ENCODE data around the gene EYS. TPM values are rescaled to one million over a fixed set of nuclear protein-coding genes. Genes with fewer than 3 reads are reported as not detected.

Gene EYS
- total and polyA plus RNA-seq, 2 of the 8 experiments (the other 6 are each of a cell fraction or from before 2014, with no cell fraction given): 0.05 to 0.13 TPM

DNA sequence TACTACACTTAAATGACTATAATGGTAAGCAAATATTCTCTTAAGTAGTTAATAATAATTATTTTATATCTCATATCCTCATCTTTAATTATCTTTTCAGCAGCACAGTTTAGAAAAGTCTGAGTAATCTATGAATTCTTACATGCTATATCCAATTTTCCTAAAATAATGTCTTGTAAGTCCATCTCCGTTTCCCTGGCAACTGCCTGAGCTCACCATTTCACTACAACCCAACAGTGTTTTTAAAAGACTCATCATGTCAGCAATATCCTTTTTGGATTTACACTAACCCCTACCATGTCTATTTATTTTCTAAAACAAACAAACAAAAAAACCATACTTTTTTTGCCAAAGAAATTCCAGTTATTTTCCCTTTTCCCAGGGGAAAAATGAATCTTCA, 859.6 kb downstream of the EYS start:
- Histone ChIP-seq H3K9ac (replicated peaks in 1 of 4; ENCODE audit: extremely low read depth in 1 of 4, low read depth in 3 of 4, low read length in 3 of 4) (no peak overlapping the region), H3K4me1 (replicated peaks in 1 of 4; ENCODE audit: control insufficient read depth in 3 of 4, insufficient read depth in 4 of 4, low read length in 3 of 4) (no peaks in the 10 kb centered on the region), H4K91ac (replicated peaks; ENCODE audit: insufficient read length, low read length) (no peak overlapping the region), H2BK5ac (ENCODE audit: low read depth, low read length) (no peak overlapping the region), H3K23me2 (ENCODE audit: low read depth, low read length) (no peaks in the 10 kb centered on the region), H3K4me3 (ENCODE audit: extremely low read depth in 1 of 4, insufficient read depth in 2 of 4, low read depth in 3 of 4, low read length in 4 of 4) (no peak overlapping the region), H2BK12ac (ENCODE audit: low read depth, low read length) (no peak overlapping the region), H3K79me1 (ENCODE audit: low read depth, low read length) (no peaks in the 10 kb centered on the region), H3K27me3 (replicated peaks in 1 of 4; ENCODE audit: control insufficient read depth in 3 of 4, extremely low read depth in 1 of 4, insufficient read depth in 3 of 4, low read length in 3 of 4) (no peaks in the 10 kb centered on the region), H4K8ac (ENCODE audit: extremely low read depth, insufficient read depth, low read length) (no peak overlapping the region), H3K14ac (ENCODE audit: insufficient read length) (no peak overlapping the region), H3K79me2 (ENCODE audit: control insufficient read depth in 1 of 2, insufficient read depth in 2 of 2, low read length in 2 of 2) (no peaks in the 10 kb centered on the region), H3K56ac (replicated peaks; ENCODE audit: insufficient read length, low read depth, low read length) (no peak overlapping the region), H4K5ac (ENCODE audit: insufficient read length, low read depth, low read length) (no peak overlapping the region), H3K36me3 (ENCODE audit: control insufficient read depth in 2 of 4, insufficient read depth in 4 of 4, low read length in 3 of 4) (no peaks in the 10 kb centered on the region), H3K9me3 (ENCODE audit: insufficient read depth in 2 of 2, low read depth in 1 of 2, low read length in 1 of 2) (no peaks in the 10 kb centered on the region), H2AFZ (ENCODE audit: low read length) (no peak overlapping the region), H4K20me1 (replicated peaks in 1 of 2; ENCODE audit: control insufficient read depth in 1 of 2, insufficient read depth in 2 of 2, low read length in 2 of 2) (no peaks in the 10 kb centered on the region), H3K18ac (ENCODE audit: extremely low read depth, low read length) (no peak overlapping the region), H3K27ac (ENCODE audit: low read depth, low read length) (no peak overlapping the region), H2AK5ac (ENCODE audit: low read depth, low read length) (no peak overlapping the region), H3K23ac (ENCODE audit: insufficient read length) (no peak overlapping the region), H2BK120ac (replicated peaks; ENCODE audit: low read depth, low read length) (no peak overlapping the region), H2BK20ac (ENCODE audit: low read length) (no peak overlapping the region), H2BK15ac (ENCODE audit: low read length) (no peak overlapping the region), H3K4me2 (ENCODE audit: insufficient read depth in 1 of 2, low read depth in 2 of 2, low read length in 2 of 2) (no peak overlapping the region), H3K4ac (replicated peaks; ENCODE audit: insufficient read length, low read depth, low read length) (no peak overlapping the region)
- no peak for FAIRE-seq
- DNase-seq (ENCODE audit: low read depth in 1 of 2, low spot score in 2 of 2): no peak
- ChIA-PET CTCF (ENCODE audit: partially characterized antibody) (no interaction called here), POLR2A (ENCODE audit: partially characterized antibody) (no interaction called here)
- 94% methylated on average over 1 of the region's 1 CpG; no CpG with 5 or more reads in 1 of the 2 experiments for WGBS, 2 experiments (ENCODE audit: extremely low coverage in 1 of 2, insufficient coverage in 1 of 2, insufficient read length in 1 of 2, insufficient replicate concordance in 2 of 2, low coverage in 1 of 2, low lambda C conversion rate in 2 of 2, missing lambda C conversion rate in 1 of 2)
- TF ChIP-seq GABPA (IDR thresholded peaks at IDR 0.05; ENCODE audit: borderline replicate concordance, insufficient read depth, low read length): no peak
- TF ChIP-seq BACH1 (IDR thresholded peaks at IDR 0.05; ENCODE audit: low read length): no peak
- no peak for TF ChIP-seq SAP30 (IDR thresholded peaks at IDR 0.05; ENCODE audit: insufficient read depth, insufficient replicate concordance, low read length)
- TF ChIP-seq SIN3A (conservative IDR thresholded peaks at IDR 0.05 in 1 of 2, IDR thresholded peaks at IDR 0.05 in 1 of 2; ENCODE audit: low read depth in 1 of 2, low read length in 2 of 2): no peak
- no peak for TF ChIP-seq FOSL1 (IDR thresholded peaks at IDR 0.05; ENCODE audit: insufficient read depth, low read depth, low read length)
- no peak for TF ChIP-seq CTBP2 (IDR thresholded peaks at IDR 0.05; ENCODE audit: borderline replicate concordance, insufficient read depth, insufficient read length, low read length)
- no peak for TF ChIP-seq KDM1A (IDR thresholded peaks at IDR 0.05; ENCODE audit: borderline replicate concordance, low read length)
- TF ChIP-seq CREB1 (IDR thresholded peaks at IDR 0.05): no peak
- no peak for TF ChIP-seq CHD2 (IDR thresholded peaks at IDR 0.05; ENCODE audit: low read length)
- no peak for TF ChIP-seq RXRA (IDR thresholded peaks at IDR 0.05; ENCODE audit: insufficient read depth, low read depth, low read length)
- no peak for TF ChIP-seq EP300 (IDR thresholded peaks at IDR 0.05; ENCODE audit: borderline replicate concordance in 1 of 2, low read depth in 2 of 2, low read length in 2 of 2)
- TF ChIP-seq RBBP5 (IDR thresholded peaks at IDR 0.05; ENCODE audit: borderline replicate concordance, low read depth, low read length): no peak
- TF ChIP-seq BCL11A (IDR thresholded peaks at IDR 0.05; ENCODE audit: low read depth in 2 of 2, low read length in 2 of 2): no peak
- TF ChIP-seq ASH2L (IDR thresholded peaks at IDR 0.05; ENCODE audit: low read length): no peak

Data from H1 (cell line).